GM21526 (cell line): ENCODE results near the gene WBP2NL.

Source experiments
- ATAC-seq: cut with Tn5 transposase; IDR thresholded peaks from one replicate; pipeline ENCODE4 v1.9.1; 2021; ENCODE audit warnings: moderate library complexity; ENCODE audit not compliant: unreplicated experiment, low FRiP score

The WBP2NL gene

DNA sequence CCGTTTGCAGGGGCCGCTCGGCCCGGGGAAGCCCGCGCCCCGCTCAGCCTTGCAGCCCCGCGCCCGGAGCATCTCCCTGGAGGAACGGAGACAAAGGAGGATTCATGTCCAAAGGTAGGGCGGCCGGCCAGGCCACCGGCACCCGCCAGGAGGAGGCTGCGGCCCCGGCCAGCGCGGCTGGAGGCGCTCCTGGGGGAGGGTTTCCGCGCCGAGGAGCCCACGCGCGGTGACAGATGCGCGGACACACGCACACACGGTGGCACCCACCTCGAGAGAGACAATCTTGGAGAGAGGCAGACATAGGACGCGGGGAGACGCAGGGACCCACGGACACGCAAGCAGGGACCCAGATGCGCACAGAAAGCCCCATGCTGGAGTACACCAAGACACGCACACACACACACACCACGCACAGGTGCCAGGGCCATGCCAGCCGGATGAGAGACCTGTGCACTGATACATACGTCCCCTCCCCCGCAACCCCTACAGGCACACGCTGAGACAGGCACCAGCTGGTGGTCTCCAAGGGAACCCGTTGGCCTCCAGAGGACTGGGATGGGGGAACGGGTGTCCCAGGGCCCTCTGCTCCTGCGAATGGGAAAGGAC is 21.5 kb upstream of the WBP2NL start:
- no peak for ATAC-seq

DNA sequence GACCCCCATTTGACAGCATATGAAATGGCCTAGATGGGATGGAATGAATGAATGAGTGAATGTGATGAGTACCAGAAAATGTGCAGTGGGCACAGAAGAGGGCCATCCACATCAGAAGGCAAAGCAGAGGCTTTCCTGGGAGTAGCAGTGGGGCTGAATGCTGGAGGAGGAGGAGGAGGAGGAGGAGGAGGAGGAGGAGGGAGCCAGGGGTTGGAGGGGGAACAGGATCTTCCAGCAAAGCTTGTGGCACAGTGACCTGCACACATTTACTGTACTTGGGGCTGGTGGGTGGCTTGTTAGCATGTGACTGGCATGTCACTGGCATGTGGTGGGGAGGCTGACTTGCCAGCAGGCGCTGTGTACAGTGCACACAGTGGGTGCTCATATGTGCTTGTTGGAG is 19.9 kb upstream of the WBP2NL start:
- no peak for ATAC-seq

DNA sequence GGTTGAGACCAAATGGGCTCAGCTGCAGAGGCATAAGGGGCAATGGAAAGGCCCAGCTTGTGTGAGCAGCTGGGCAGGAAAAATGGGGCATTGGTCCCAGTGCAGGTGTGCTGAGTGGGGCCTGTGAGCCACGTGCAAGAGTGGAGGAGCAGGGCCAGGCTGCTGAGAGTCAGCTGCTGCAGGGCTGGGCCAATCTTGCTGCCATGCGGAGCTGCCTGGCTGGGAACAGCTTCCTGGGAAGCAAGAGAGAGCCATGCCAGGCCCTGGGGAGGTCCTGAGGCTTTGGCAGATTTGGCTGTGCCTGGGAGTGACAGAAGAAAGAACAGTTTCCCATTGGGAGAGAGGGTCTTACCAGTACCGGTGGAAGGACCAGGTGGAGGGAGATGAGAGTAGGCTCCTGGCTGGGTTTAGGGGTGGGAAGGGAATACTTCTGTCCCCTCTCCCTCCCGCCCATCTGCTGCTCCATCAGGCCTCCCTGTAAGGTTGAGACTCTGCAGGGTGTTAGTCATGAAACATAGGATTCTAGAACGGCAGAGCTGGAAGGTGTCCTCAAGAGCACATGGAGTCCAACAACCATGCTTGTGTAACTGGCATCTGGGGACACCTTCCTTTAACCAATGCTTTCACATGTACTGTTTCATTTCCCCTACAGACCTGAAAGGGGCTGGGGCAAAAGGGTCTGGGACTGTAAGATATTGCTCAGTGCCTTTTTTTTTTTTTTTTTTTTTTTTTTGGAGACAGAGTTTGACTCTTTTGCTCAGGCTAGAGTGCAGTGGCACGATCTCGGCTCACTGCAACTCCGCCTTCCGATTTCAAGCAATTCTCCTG is 19.0 kb upstream of the WBP2NL start:
- no peak for ATAC-seq

GRCh38 chr22:41982865-41983264 is 15.7 kb upstream of the WBP2NL start:
- ATAC-seq: no peak

- ATAC-seq: no peak
Observed at GRCh38 chr22:41983513-41984405, 14.8 kb upstream of the WBP2NL start.

DNA sequence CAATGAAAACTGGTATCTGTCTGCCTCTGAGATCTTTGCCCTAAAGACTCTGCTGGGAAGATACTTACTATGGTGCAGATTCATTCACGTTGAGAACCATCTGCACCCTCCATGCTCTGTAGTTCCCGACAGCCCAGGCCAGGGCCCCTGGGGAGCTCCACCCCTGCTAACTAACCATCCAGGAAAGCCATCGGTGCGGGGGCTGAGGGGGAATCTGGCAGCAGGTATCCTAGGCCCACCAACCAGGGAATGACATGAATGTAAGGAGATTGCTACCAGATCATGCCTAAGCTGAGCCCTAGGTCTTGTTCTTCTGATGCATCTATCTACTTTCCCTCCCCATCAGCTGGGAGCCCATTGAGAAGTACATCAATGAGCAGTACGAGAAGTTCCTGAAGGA is 11.3 kb upstream of the WBP2NL start:
- ATAC-seq: no peak

DNA sequence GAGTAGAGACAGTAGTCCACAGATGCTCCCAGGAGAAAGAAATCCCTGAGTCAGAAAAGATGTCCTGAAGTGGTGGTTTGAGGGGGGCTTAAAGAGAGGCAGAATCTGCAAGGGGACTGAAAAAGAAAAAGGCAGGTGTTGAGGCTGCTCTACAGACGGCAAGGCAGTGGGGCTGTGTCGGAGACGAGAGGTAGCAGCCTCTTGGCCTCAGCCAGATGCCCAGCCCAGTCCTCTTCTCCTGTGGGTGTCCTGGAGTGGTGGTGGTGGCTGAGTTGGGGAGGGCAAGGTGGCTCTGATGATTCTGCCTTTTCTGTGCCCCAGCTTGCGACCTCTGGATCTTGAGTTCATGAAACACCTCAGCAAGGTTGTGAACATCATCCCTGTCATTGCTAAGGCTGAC is 9.3 kb upstream of the WBP2NL start:
- ATAC-seq: no peak

DNA sequence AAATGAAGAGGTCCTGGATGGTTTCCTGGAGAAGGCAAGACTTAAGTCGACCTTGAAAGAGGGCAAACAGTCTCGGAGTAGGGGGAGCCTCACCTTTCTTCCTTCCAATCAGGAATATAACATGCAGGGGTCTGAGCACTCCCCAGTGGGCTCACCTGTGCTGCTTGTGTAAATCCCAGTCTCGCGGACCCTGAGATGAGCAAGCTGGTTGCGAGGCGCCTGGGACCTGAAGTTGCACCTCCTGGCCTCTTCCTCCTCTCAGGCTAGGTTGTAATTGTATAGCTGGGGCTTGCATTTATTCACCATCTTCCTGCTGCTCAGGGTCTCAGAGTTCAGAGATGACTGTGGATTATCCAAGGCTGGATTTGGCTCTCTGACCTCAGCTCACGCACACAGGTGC is 7.5 kb upstream of the WBP2NL start:
- ATAC-seq: no peak

- ATAC-seq: no peak
Observed at GRCh38 chr22:41992496-41992895, 6.1 kb upstream of the WBP2NL start.

- no peak for ATAC-seq
Observed at GRCh38 chr22:41995211-41995610, 3.4 kb upstream of the WBP2NL start.

GRCh38 chr22:41996826-41997225 is 1.8 kb upstream of the WBP2NL start:
- ATAC-seq: no peak

DNA sequence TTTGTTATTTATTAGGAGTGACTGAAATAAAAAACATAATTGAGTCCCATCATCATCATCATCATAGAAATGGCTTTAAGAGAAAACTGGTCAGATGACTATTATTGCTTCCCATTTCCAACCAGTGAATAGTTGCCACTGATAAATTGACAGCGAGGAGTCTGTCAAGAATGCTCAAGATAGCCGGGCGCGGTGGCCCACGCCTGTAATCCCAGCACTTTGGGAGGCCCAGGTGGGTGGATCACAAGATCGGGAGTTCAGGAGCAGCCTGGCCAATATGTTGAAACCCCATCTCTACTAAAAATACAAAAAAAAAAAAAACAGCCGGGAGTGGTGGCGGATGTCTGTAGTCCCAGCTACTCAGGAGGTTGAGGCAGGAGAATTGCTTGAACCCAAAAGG is 1.9 kb downstream of the WBP2NL start:
- ATAC-seq: no peak

- no peak for ATAC-seq
Observed at GRCh38 chr22:42001121-42001520, 2.5 kb downstream of the WBP2NL start.

DNA sequence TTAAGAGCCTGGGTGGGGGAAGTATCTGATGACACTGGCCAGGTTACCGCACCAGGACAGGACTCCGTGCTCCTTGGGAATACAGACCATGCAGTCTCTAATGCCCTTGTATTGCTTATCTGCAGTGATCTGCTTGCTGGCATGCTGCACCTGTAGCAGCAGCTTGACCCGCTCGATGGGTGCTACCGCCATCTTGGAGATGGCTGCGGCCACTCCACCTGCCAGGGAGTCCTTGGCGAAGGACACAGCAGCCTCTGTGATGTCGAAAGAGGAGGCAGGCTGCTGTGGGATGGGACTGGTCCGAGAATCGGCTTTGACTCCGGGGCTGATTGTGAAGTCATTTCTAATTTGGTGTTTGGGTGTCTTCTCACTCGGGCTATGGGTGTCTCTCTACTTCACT is 3.1 kb downstream of the WBP2NL start:
- ATAC-seq: no peak

GRCh38 chr22:42007922-42008321 is 9.3 kb downstream of the WBP2NL start:
- ATAC-seq: no peak

GRCh38 chr22:42010778-42011177 is 12.2 kb downstream of the WBP2NL start:
- no peak for ATAC-seq

DNA sequence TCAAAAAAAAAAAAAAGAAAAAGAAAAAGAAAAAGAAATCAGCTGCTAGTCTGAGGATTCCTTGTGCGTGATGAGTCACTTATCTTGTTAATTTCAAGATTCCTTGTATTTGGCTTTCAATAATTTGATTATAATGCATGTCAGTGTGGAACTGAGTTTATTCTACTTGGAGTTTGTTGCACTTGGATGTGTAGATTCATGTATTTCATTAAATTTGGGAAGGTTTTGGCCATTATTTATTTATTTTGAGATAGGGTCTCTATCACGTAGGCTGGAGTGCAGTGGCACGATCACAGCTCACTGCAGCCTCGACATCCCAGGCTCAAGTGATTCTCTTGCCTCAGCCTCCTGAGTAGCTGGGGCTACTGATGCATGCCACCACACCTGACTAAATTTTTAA is 14.8 kb downstream of the WBP2NL start:
- ATAC-seq: no peak

GRCh38 chr22:42016111-42016510 is 17.5 kb downstream of the WBP2NL start:
- ATAC-seq: no peak

- ATAC-seq: no peak
Observed at GRCh38 chr22:42018224-42018623, 19.6 kb downstream of the WBP2NL start.

GRCh38 chr22:42021571-42021970 is 23.0 kb downstream of the WBP2NL start:
- ATAC-seq: no peak

DNA sequence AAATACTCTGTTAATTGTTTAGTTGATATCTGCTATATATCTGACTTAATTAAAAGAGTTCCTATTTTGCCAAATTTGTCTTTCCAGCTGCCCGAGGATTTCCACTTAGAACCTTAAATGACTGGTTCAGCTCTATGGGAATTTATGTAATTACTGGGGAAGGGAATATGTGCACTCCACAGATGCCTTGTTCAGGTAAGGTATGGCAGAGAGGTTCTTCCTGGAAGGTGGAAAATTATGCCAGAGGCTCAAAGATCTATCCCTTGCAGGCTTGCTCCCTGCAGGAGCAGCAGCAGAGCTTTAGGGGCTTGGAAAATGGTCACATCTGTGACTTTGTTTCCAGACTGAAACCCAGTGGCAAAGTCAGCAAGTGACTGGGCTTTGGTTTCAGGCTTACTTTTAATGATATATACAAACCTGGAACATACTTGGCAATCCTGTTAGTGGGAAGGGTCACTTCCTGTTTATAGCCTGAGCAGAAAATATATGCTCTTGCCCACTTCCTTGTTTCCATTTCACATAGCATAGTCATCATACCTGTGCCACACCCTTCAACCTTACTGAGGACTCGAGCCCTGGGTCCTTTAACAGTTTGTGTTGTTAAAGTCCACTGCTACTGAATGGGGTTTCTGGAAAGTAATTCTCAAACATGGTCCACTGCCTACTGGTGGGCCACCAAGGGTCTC is 23.7 kb downstream of the WBP2NL start:
- no peak for ATAC-seq
